Vagina (tissue), 2 donors: ENCODE data around the gene CDKN2AIP.

ENCODE experiments used
- POLR2A ChIP-seq, 2 donors: fragments of 450-650 bp; IDR thresholded peaks; one replicate each; pipeline ENCODE4 v1.6.1; 2017; ENCODE audit warnings: antibody characterized with exemption in 2 of 2, mild to moderate bottlenecking in 2 of 2, moderate library complexity in 2 of 2
- TF ChIP-seq, protein P1 (sequence below), 3 experiments: fragments of 450-650 bp in 2 of 3; fragments of 200-600 bp in 1 of 3; sonication (generic) in 1 of 3; IDR thresholded peaks; one replicate each; pipeline ENCODE4 v1.5.1; 2017 to 2019; ENCODE audit warnings: antibody characterized with exemption in 3 of 3, mild to moderate bottlenecking in 2 of 3, moderate library complexity in 2 of 3

DNA sequence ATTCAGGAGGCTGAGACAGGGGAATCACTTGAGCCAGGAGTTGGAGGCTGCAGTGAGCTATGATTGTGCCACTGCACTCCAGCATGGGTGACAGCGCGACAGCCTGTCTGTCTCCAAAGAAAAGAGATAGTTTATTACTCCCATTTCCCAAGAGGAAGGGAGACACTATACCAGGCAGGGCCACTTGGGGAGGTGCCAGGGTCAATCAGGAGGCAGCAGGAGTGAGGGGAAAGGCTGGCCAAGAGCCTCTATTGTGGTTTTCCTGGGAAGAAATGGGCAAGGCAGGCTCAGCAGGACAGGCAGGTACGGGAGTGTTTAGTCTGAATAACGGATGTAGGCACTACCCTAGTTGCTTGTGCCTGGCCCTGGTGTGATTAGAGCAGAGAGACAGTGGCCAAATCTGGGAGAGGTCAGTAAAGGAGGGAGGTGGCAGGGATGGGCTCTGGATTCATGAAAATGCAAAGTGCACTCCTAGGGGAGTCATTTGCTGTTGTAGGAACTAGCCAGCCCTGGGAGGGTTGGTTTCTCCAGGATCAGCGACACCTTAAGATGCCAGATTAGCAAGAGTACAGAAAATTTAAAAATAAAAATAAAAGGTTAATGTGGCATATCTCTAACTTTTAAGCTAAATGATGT, 20.2 kb upstream of the CDKN2AIP start:
- TF ChIP-seq, protein P1, sequence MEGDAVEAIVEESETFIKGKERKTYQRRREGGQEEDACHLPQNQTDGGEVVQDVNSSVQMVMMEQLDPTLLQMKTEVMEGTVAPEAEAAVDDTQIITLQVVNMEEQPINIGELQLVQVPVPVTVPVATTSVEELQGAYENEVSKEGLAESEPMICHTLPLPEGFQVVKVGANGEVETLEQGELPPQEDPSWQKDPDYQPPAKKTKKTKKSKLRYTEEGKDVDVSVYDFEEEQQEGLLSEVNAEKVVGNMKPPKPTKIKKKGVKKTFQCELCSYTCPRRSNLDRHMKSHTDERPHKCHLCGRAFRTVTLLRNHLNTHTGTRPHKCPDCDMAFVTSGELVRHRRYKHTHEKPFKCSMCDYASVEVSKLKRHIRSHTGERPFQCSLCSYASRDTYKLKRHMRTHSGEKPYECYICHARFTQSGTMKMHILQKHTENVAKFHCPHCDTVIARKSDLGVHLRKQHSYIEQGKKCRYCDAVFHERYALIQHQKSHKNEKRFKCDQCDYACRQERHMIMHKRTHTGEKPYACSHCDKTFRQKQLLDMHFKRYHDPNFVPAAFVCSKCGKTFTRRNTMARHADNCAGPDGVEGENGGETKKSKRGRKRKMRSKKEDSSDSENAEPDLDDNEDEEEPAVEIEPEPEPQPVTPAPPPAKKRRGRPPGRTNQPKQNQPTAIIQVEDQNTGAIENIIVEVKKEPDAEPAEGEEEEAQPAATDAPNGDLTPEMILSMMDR (IDR thresholded peaks at IDR 0.05), result no peak
- no peak for TF ChIP-seq POLR2A (IDR thresholded peaks at IDR 0.05)
